SJCRH30 (cell line): ENCODE measurements around the gene SORCS2. TPM values are rescaled to one million over a fixed set of nuclear protein-coding genes. Genes with fewer than 3 reads are reported as not detected.
A peak's percentile ranks its signal among the peaks of the same experiment; 100 is the strongest.
"Not testable (repeated sequence)": the region's sequence is repeated elsewhere in the genome, so short reads cannot be mapped to it uniquely, and the experiment has no call there.

ENCODE experiments used
- DNase-seq, 2 experiments: peaks; one replicate each; pipeline ENCODE4 v3.0.0-alpha.2; 2015 to 2020
- H3K27ac ChIP-seq: fragments of 250-450 bp; sonication (Bioruptor Pico); 2 replicates; pipeline ENCODE4 v1.5.1; 2020; ENCODE audit warnings: mild to moderate bottlenecking, moderate library complexity
- H3K27me3 ChIP-seq: fragments of 250-450 bp; sonication (Bioruptor Pico); 2 replicates; pipeline ENCODE4 v1.5.1; 2020; ENCODE audit warnings: mild to moderate bottlenecking, moderate library complexity
- H3K36me3 ChIP-seq: fragments of 250-450 bp; sonication (Bioruptor Pico); 2 replicates; pipeline ENCODE4 v1.5.1; 2020; ENCODE audit warnings: mild to moderate bottlenecking, moderate library complexity
- H3K4me1 ChIP-seq: fragments of 250-450 bp; sonication (Bioruptor Pico); 2 replicates; pipeline ENCODE4 v1.5.1; 2020; ENCODE audit warnings: mild to moderate bottlenecking, moderate library complexity
- H3K4me3 ChIP-seq: fragments of 250-450 bp; sonication (Bioruptor Pico); 2 replicates; pipeline ENCODE4 v1.5.1; 2020; ENCODE audit warnings: mild to moderate bottlenecking, moderate library complexity
- H3K9me3 ChIP-seq: fragments of 250-450 bp; sonication (Bioruptor Pico); replicated peaks from 2 replicates; pipeline ENCODE4 v1.5.1; 2020; ENCODE audit warnings: mild to moderate bottlenecking, moderate library complexity
- total RNA-seq: library from RNA; depleted of rRNA; stranded (reverse); fragments of >200 nt; shearing (Covaris generic); gene quantifications from 2 replicates; pipeline ENCODE4 v1.2.3, GENCODE V29; 2014

Gene SORCS2
- total RNA-seq, 1 experiment from 2014 or later = 1.4 TPM

- Histone ChIP-seq H3K27me3 (no peaks in the 10 kb centered on the region), H3K4me1 (peaks cover 28% of the 10 kb centered on the region), H3K4me3 (no peak overlapping the region), H3K27ac (no peak overlapping the region), H3K36me3 (no peaks in the 10 kb centered on the region), H3K9me3 (no peaks in the 10 kb centered on the region)
- no peak for DNase-seq
Observed at GRCh38 chr4:7156328-7156727, 36.0 kb upstream of the SORCS2 start.

GRCh38 chr4:7156761-7157488 lies 35.4 kb upstream of the SORCS2 start:
- Histone ChIP-seq H3K36me3 (no peaks in the 10 kb centered on the region), H3K27ac (peak overlapping the region; percentile 79; the same call in 1 of the 2 replicates), H3K9me3 (no peaks in the 10 kb centered on the region), H3K27me3 (no peaks in the 10 kb centered on the region), H3K4me1 (peaks cover 33% of the 10 kb centered on the region), H3K4me3 (no peak overlapping the region)
- DNase-seq = peak in 1 of 2 experiments; percentile 35

GRCh38 chr4:7157666-7158065 lies 34.7 kb upstream of the SORCS2 start:
- Histone ChIP-seq H3K9me3 (no peaks in the 10 kb centered on the region), H3K36me3 (no peaks in the 10 kb centered on the region), H3K4me1 (peaks cover 40% of the 10 kb centered on the region), H3K27ac (peak overlapping the region; percentile 79), H3K4me3 (no peak overlapping the region), H3K27me3 (no peaks in the 10 kb centered on the region)
- DNase-seq = peak in 1 of 2 experiments; percentile 37

- DNase-seq = peak; percentile 66 to 88
- H3K9me3 ChIP-seq = no peaks in the 10 kb centered on the region
- H3K27me3 ChIP-seq = no peaks in the 10 kb centered on the region
- peaks cover 42% of the 10 kb centered on the region for H3K4me1 ChIP-seq
- no peak overlapping the region for H3K4me3 ChIP-seq
- peak overlapping the region; percentile 79 for H3K27ac ChIP-seq
- no peaks in the 10 kb centered on the region for H3K36me3 ChIP-seq
Observed at GRCh38 chr4:7158081-7158750, 34.1 kb upstream of the SORCS2 start.

- Histone ChIP-seq H3K9me3 (no peaks in the 10 kb centered on the region), H3K36me3 (no peaks in the 10 kb centered on the region), H3K27ac (peak overlapping the region; percentile 79; the same call in 1 of the 2 replicates), H3K4me1 (peaks cover 42% of the 10 kb centered on the region), H3K27me3 (no peaks in the 10 kb centered on the region), H3K4me3 (no peak overlapping the region)
- DNase-seq = no peak
Observed at GRCh38 chr4:7158991-7159390, 33.3 kb upstream of the SORCS2 start.

GRCh38 chr4:7159923-7160322 lies 32.4 kb upstream of the SORCS2 start:
- peaks cover 42% of the 10 kb centered on the region for H3K4me1 ChIP-seq
- no peaks in the 10 kb centered on the region for H3K27me3 ChIP-seq
- H3K4me3 ChIP-seq = no peak overlapping the region
- no peak overlapping the region for H3K27ac ChIP-seq
- DNase-seq = no peak
- no peaks in the 10 kb centered on the region for H3K9me3 ChIP-seq
- no peaks in the 10 kb centered on the region for H3K36me3 ChIP-seq

GRCh38 chr4:7160439-7160838 lies 31.9 kb upstream of the SORCS2 start:
- H3K9me3 ChIP-seq = no peaks in the 10 kb centered on the region
- H3K36me3 ChIP-seq = no peaks in the 10 kb centered on the region
- no peak for DNase-seq
- no peaks in the 10 kb centered on the region for H3K27me3 ChIP-seq
- no peak overlapping the region for H3K27ac ChIP-seq
- no peak overlapping the region for H3K4me3 ChIP-seq
- peaks cover 42% of the 10 kb centered on the region for H3K4me1 ChIP-seq

GRCh38 chr4:7160951-7161440 lies 31.3 kb upstream of the SORCS2 start:
- no peaks in the 10 kb centered on the region for H3K36me3 ChIP-seq
- no peak for DNase-seq
- H3K4me3 ChIP-seq = no peak overlapping the region
- H3K27ac ChIP-seq = peak overlapping the region; percentile 64
- H3K4me1 ChIP-seq = peaks cover 42% of the 10 kb centered on the region
- H3K27me3 ChIP-seq = no peaks in the 10 kb centered on the region
- no peaks in the 10 kb centered on the region for H3K9me3 ChIP-seq

GRCh38 chr4:7161721-7162214 lies 30.6 kb upstream of the SORCS2 start:
- Histone ChIP-seq H3K9me3 (no peaks in the 10 kb centered on the region), H3K27me3 (no peaks in the 10 kb centered on the region), H3K4me1 (peaks cover 40% of the 10 kb centered on the region), H3K27ac (peak overlapping the region; percentile 64), H3K4me3 (no peak overlapping the region), H3K36me3 (no peaks in the 10 kb centered on the region)
- peak; percentile 84 to 94 for DNase-seq

- peaks cover 20% of the 10 kb centered on the region for H3K4me1 ChIP-seq
- not testable (repeated sequence) for H3K9me3 ChIP-seq, H3K36me3 ChIP-seq, H3K27ac ChIP-seq, H3K4me3 ChIP-seq, H3K27me3 ChIP-seq, DNase-seq
Observed at GRCh38 chr4:7165056-7165873, 27.1 kb upstream of the SORCS2 start.

- H3K9me3 ChIP-seq = no peaks in the 10 kb centered on the region
- DNase-seq = no peak
- H3K4me1 ChIP-seq = peaks cover 19% of the 10 kb centered on the region
- H3K4me3 ChIP-seq = no peak overlapping the region
- no peaks in the 10 kb centered on the region for H3K27me3 ChIP-seq
- no peak overlapping the region for H3K27ac ChIP-seq
- no peaks in the 10 kb centered on the region for H3K36me3 ChIP-seq
Observed at GRCh38 chr4:7165874-7166201, 26.5 kb upstream of the SORCS2 start.

- H3K27me3 ChIP-seq = no peaks in the 10 kb centered on the region
- no peaks in the 10 kb centered on the region for H3K9me3 ChIP-seq
- no peak for DNase-seq
- H3K4me1 ChIP-seq = peaks cover 15% of the 10 kb centered on the region
- H3K27ac ChIP-seq = no peak overlapping the region
- H3K4me3 ChIP-seq = no peak overlapping the region
- no peaks in the 10 kb centered on the region for H3K36me3 ChIP-seq
Observed at GRCh38 chr4:7166237-7166636, 26.1 kb upstream of the SORCS2 start.

GRCh38 chr4:7166981-7167700 lies 25.2 kb upstream of the SORCS2 start:
- Histone ChIP-seq H3K36me3 (no peaks in the 10 kb centered on the region), H3K9me3 (no peaks in the 10 kb centered on the region), H3K27ac (no peak overlapping the region), H3K4me1 (peaks cover 7% of the 10 kb centered on the region), H3K4me3 (no peak overlapping the region), H3K27me3 (no peaks in the 10 kb centered on the region)
- no peak for DNase-seq

- Histone ChIP-seq H3K4me1 (peaks cover 1% of the 10 kb centered on the region; the same call in 1 of the 2 replicates), H3K4me3 (no peak overlapping the region), H3K27ac (no peak overlapping the region), H3K36me3 (no peaks in the 10 kb centered on the region), H3K27me3 (no peaks in the 10 kb centered on the region), H3K9me3 (no peaks in the 10 kb centered on the region)
- DNase-seq = no peak
Observed at GRCh38 chr4:7167706-7168105, 24.6 kb upstream of the SORCS2 start.
